Vagina (tissue), 2 donors: ENCODE data around the gene OSBPL8. TPM values are rescaled to one million over a fixed set of nuclear protein-coding genes. Genes with fewer than 3 reads are reported as not detected.

Experiments
- DNase-seq, 2 donors: peaks; one replicate each; pipeline ENCODE4 v3.0.0-alpha.2; 2017; ENCODE audit errors: extremely low spot score in 2 of 2
- H3K27ac ChIP-seq: fragments of 200-600 bp; sonication (generic); one replicate; pipeline ENCODE4 v1.5.1; 2019
- H3K27me3 ChIP-seq: fragments of 200-600 bp; sonication (generic); one replicate; pipeline ENCODE4 v1.5.1; 2019
- H3K36me3 ChIP-seq, 2 donors: fragments of 200-600 bp; sonication (generic); one replicate each; pipeline ENCODE4 v1.5.1; 2017 to 2019
- H3K4me1 ChIP-seq: fragments of 200-600 bp; sonication (generic); one replicate; pipeline ENCODE4 v1.5.1; 2019
- H3K4me3 ChIP-seq, 2 donors: fragments of 200-600 bp; sonication (generic); 1 replicate in 1 of 2; 2 replicates in 1 of 2; pipeline ENCODE4 v1.5.1; 2016 to 2019
- H3K9me3 ChIP-seq: fragments of 200-600 bp; sonication (generic); one replicate; pipeline ENCODE4 v1.5.1; 2019
- POLR2A ChIP-seq, 2 donors: fragments of 450-650 bp; IDR thresholded peaks; one replicate each; pipeline ENCODE4 v1.6.1; 2017; ENCODE audit warnings: antibody characterized with exemption in 2 of 2, mild to moderate bottlenecking in 2 of 2, moderate library complexity in 2 of 2
- POLR2AphosphoS5 ChIP-seq, 2 donors: sonication (generic); formaldehyde crosslinking; IDR thresholded peaks; one replicate each; pipeline ENCODE4 v1.9.0; 2017; ENCODE audit warnings: antibody characterized with exemption in 2 of 2, mild to moderate bottlenecking in 2 of 2, low read depth in 1 of 2; ENCODE audit not compliant: insufficient read depth in 1 of 2
- intact Hi-C: fragments of 100-400 bp; cut with DNase I; formaldehyde crosslinking; loops from one replicate; pipeline ENCODE4 v1.15.1; 2023
- total RNA-seq: library from RNA; depleted of rRNA; stranded (reverse); fragments of >200 nt; gene quantifications from one replicate; pipeline ENCODE4 v1.2.3, GENCODE V29; 2016
- TF ChIP-seq, protein P1 (sequence below), 3 experiments: fragments of 450-650 bp in 2 of 3; fragments of 200-600 bp in 1 of 3; sonication (generic) in 1 of 3; IDR thresholded peaks; one replicate each; pipeline ENCODE4 v1.5.1; 2017 to 2019; ENCODE audit warnings: antibody characterized with exemption in 3 of 3, mild to moderate bottlenecking in 2 of 3, moderate library complexity in 2 of 3

OSBPL8 gene
- total RNA-seq, 1 donor from 2014 or later, result 66.5 TPM

DNA sequence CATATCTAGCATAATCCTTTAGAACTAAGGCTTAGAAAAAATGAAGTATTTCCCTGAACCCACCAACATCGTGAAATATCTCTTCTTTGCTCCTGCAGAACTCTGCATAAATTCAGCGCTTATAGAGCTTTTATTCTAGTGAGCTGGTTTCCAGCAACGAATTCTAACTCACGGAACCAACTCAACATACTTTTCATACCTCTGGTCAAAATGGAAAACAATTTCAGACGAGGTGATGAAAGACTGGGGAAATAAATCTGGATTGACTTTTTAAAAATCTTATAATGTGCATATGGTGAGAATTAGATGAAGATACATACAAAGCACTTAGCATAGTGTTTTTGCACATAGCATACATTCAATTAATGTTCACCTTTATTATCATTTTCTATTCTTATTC lies 148.8 kb downstream of the OSBPL8 start:
- DNase-seq, result no peak
- no peak overlapping the region for H3K4me3 ChIP-seq
- no peak for TF ChIP-seq POLR2A (IDR thresholded peaks at IDR 0.05)
- no peak for TF ChIP-seq POLR2AphosphoS5 (IDR thresholded peaks at IDR 0.05; ENCODE audit: insufficient read depth in 1 of 2, low read depth in 1 of 2)
- TF ChIP-seq, protein P1, sequence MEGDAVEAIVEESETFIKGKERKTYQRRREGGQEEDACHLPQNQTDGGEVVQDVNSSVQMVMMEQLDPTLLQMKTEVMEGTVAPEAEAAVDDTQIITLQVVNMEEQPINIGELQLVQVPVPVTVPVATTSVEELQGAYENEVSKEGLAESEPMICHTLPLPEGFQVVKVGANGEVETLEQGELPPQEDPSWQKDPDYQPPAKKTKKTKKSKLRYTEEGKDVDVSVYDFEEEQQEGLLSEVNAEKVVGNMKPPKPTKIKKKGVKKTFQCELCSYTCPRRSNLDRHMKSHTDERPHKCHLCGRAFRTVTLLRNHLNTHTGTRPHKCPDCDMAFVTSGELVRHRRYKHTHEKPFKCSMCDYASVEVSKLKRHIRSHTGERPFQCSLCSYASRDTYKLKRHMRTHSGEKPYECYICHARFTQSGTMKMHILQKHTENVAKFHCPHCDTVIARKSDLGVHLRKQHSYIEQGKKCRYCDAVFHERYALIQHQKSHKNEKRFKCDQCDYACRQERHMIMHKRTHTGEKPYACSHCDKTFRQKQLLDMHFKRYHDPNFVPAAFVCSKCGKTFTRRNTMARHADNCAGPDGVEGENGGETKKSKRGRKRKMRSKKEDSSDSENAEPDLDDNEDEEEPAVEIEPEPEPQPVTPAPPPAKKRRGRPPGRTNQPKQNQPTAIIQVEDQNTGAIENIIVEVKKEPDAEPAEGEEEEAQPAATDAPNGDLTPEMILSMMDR (IDR thresholded peaks at IDR 0.05), result no peak
- no peaks in the 10 kb centered on the region for H3K9me3 ChIP-seq
- H3K36me3 ChIP-seq, result no peaks in the 10 kb centered on the region
- H3K4me1 ChIP-seq, result no peaks in the 10 kb centered on the region
- H3K27me3 ChIP-seq, result no peaks in the 10 kb centered on the region
- H3K27ac ChIP-seq, result no peak overlapping the region
- intact Hi-C loops, result no loop called here

DNA sequence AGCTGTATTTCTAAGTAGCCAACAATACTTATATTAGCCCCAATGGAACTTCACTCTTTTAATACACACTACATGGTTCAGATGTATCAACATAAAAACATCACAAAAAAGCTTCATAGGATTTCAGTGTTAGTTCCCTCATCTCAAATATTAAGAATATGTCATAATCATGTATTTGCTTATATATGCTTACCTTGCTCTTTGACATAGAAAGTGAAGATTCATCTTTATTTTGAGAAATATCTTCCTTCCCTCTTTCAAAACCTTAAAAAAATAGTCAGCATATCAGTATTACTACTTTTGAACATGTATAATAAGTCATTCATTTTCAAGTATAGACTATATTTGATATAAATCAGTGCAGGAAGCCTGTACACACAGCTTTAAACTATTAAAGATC lies 149.2 kb downstream of the OSBPL8 start:
- H3K27ac ChIP-seq, result no peak overlapping the region
- no peaks in the 10 kb centered on the region for H3K36me3 ChIP-seq
- no peaks in the 10 kb centered on the region for H3K27me3 ChIP-seq
- no peak for DNase-seq
- TF ChIP-seq POLR2A (IDR thresholded peaks at IDR 0.05) (no peak), POLR2AphosphoS5 (IDR thresholded peaks at IDR 0.05; ENCODE audit: insufficient read depth in 1 of 2, low read depth in 1 of 2) (no peak)
- TF ChIP-seq, protein P1 (IDR thresholded peaks at IDR 0.05), result no peak
- intact Hi-C loops, result no loop called here
- H3K9me3 ChIP-seq, result no peaks in the 10 kb centered on the region
- no peaks in the 10 kb centered on the region for H3K4me1 ChIP-seq
- no peak overlapping the region for H3K4me3 ChIP-seq

DNA sequence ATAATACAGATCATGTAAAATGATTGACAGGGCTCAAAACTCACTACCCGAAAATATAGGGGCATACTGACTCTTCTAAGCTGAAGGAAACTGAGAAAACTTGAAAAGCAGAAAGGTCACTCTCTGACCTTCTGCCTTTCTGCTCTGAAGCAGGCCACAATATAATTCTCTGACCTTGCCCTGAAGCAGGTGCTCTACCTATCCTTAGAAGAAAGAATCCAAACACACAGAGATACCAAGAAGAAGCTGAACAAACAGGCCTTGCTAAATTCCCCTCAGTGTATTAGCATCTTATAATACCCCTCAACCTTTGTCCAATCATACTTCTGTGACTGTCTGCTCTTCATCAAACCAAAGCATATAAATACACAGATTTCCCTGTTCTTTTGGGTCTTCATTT lies 150.5 kb downstream of the OSBPL8 start:
- Histone ChIP-seq H3K27me3 (no peaks in the 10 kb centered on the region), H3K9me3 (no peaks in the 10 kb centered on the region), H3K27ac (no peak overlapping the region), H3K36me3 (no peaks in the 10 kb centered on the region), H3K4me1 (no peaks in the 10 kb centered on the region), H3K4me3 (no peak overlapping the region)
- intact Hi-C loops, result no loop called here
- DNase-seq, result no peak
- TF ChIP-seq, protein P1 (IDR thresholded peaks at IDR 0.05), result no peak
- no peak for TF ChIP-seq POLR2AphosphoS5 (IDR thresholded peaks at IDR 0.05; ENCODE audit: insufficient read depth in 1 of 2, low read depth in 1 of 2)
- no peak for TF ChIP-seq POLR2A (IDR thresholded peaks at IDR 0.05)

DNA sequence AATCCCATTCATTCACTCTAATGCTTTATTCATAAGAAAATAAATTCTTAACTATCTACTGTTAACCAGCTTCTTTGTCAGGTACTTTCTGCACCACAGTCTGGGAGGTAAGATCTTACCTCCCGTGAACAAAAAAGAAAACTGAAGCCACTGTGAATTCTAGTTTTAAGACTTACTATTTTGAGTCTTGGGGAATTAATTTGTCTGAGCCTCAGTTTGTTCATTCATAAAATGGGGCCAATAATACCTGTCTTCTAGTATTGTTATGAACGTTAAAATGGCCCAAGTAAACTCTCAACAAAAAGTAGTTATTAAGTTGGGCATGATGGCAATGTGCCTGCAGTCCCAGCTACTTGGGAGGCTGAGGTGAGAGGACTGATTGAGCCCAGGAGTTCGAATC lies 151.9 kb downstream of the OSBPL8 start:
- H3K9me3 ChIP-seq, result no peaks in the 10 kb centered on the region
- no peak overlapping the region for H3K4me3 ChIP-seq
- no peaks in the 10 kb centered on the region for H3K4me1 ChIP-seq
- no peaks in the 10 kb centered on the region for H3K36me3 ChIP-seq
- no peak for DNase-seq
- intact Hi-C loops, result no loop called here
- no peak overlapping the region for H3K27ac ChIP-seq
- H3K27me3 ChIP-seq, result no peaks in the 10 kb centered on the region
- TF ChIP-seq, protein P1 (IDR thresholded peaks at IDR 0.05), result no peak
- TF ChIP-seq POLR2A (IDR thresholded peaks at IDR 0.05), result no peak
- TF ChIP-seq POLR2AphosphoS5 (IDR thresholded peaks at IDR 0.05; ENCODE audit: insufficient read depth in 1 of 2, low read depth in 1 of 2), result no peak

DNA sequence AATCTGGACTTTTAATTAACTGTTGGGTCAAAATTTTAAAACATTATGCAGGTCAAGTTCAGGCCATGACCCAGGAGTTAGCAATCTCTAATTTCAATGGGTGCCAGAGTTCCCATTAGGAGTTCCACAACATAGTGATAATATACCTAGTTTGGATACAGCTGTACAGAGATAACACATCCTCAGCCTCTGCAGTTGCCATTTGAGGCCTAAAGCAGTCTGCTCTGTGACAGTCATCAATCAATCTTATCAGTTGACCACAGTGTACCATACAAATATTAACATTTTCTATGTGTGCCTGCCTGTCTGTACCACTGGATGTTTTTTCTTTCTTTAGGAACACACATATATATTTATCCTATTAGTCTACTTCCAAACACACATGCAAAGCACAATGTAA lies 157.3 kb downstream of the OSBPL8 start:
- DNase-seq, result no peak
- peaks cover 0 to 8% of the 10 kb centered on the region in 2 donors for H3K36me3 ChIP-seq
- H3K27ac ChIP-seq, result no peak overlapping the region
- H3K4me1 ChIP-seq, result no peaks in the 10 kb centered on the region
- H3K4me3 ChIP-seq, result no peak overlapping the region
- intact Hi-C loops, result no loop called here
- H3K9me3 ChIP-seq, result no peaks in the 10 kb centered on the region
- no peak for TF ChIP-seq POLR2AphosphoS5 (IDR thresholded peaks at IDR 0.05; ENCODE audit: insufficient read depth in 1 of 2, low read depth in 1 of 2)
- TF ChIP-seq POLR2A (IDR thresholded peaks at IDR 0.05), result no peak
- TF ChIP-seq, protein P1 (IDR thresholded peaks at IDR 0.05), result no peak
- H3K27me3 ChIP-seq, result no peaks in the 10 kb centered on the region
